Stomach (tissue), 4 donors: ENCODE data around the gene ITGB5.

ENCODE experiments used
- POLR2A ChIP-seq, 4 donors: fragments of 450-650 bp; IDR thresholded peaks; one replicate each; pipeline ENCODE4 v1.6.1; 2016; ENCODE audit warnings: antibody characterized with exemption in 4 of 4, control low read depth in 2 of 4, mild to moderate bottlenecking in 1 of 4, moderate library complexity in 1 of 4
- TF ChIP-seq, protein P1 (sequence below), 7 experiments: fragments of 450-650 bp in 4 of 7; fragments of 200-600 bp in 3 of 7; sonication (generic) in 3 of 7; IDR thresholded peaks; one replicate each; pipeline ENCODE4 v1.5.1; 2016 to 2019; ENCODE audit warnings: antibody characterized with exemption in 7 of 7, control low read depth in 2 of 7, mild to moderate bottlenecking in 1 of 7

GRCh38 chr3:124879337-124879680, 7.9 kb downstream of the ITGB5 start:
- TF ChIP-seq, protein P1, sequence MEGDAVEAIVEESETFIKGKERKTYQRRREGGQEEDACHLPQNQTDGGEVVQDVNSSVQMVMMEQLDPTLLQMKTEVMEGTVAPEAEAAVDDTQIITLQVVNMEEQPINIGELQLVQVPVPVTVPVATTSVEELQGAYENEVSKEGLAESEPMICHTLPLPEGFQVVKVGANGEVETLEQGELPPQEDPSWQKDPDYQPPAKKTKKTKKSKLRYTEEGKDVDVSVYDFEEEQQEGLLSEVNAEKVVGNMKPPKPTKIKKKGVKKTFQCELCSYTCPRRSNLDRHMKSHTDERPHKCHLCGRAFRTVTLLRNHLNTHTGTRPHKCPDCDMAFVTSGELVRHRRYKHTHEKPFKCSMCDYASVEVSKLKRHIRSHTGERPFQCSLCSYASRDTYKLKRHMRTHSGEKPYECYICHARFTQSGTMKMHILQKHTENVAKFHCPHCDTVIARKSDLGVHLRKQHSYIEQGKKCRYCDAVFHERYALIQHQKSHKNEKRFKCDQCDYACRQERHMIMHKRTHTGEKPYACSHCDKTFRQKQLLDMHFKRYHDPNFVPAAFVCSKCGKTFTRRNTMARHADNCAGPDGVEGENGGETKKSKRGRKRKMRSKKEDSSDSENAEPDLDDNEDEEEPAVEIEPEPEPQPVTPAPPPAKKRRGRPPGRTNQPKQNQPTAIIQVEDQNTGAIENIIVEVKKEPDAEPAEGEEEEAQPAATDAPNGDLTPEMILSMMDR (IDR thresholded peaks at IDR 0.05), result no peak
- TF ChIP-seq POLR2A (IDR thresholded peaks at IDR 0.05), result no peak
